NCI-H1092 (cell line): Measurements from ENCODE around the gene NACAD.
"Not testable (repeated sequence)": the region's sequence is repeated elsewhere in the genome, so short reads cannot be mapped to it uniquely, and the experiment has no call there.

ENCODE experiments used
- DNase-seq: peaks from one replicate; lab custom pipeline; 2025; lab: John Stamatoyannopoulos, UW

Gene NACAD

DNA sequence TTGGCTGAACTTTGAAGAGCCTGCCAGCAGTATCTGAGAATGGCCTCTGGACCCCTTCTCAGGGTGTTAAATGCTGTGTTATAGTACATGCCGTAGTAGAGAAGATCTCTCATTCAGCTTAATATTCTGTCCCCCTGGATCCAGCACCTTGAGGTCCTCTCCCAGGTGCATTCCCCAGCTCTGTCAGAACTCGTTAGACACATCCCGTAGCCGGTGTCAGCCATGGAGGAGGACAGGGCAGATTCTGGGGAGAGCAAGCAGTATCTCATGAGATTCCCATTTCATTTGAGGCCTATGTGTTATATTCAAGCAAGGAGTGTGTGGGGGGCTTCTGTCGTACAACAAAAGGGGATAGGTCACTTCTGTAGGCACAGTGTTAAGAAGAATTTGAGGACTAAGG lies 34.8 kb downstream of the NACAD start:
- no peak for DNase-seq

DNA sequence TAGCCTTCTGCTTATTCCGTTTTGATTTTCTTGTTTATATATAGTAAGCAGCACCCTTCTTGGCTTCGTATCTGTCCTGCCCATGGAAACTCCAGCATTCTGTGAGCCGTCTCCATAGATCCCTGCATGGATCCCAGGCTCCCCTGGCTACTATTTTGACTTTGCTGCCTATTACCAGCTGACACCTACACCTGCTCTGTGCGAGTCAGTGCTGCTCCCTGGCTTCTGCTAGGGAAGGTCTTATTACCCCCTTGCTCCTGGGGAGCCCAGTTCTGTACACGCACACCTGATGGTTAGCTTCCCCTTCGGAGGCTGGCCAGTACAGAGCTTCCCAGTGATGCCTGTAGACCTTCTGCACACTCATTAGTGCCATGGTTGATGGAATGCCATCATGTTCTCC lies 35.4 kb downstream of the NACAD start:
- no peak for DNase-seq

DNA sequence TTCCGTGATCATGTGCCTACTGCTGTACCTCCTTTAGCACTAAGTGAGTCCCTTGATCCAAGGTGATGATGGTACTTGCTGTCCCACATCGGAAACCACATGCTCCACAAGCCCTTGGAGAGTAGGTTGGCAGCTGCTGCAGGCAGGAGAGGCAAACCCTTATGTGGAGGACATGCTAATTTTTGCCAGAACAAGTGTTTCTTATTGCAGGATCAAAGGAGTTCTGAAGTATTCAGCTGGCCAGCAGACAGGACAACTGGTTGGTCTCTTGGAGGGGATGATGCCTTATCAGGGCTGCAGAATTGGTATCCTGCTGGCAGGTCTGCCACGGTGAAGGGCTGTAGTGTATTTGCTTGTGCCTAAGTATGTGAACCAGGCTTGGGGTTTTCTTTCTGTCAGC lies 36.8 kb downstream of the NACAD start:
- no peak for DNase-seq

DNA sequence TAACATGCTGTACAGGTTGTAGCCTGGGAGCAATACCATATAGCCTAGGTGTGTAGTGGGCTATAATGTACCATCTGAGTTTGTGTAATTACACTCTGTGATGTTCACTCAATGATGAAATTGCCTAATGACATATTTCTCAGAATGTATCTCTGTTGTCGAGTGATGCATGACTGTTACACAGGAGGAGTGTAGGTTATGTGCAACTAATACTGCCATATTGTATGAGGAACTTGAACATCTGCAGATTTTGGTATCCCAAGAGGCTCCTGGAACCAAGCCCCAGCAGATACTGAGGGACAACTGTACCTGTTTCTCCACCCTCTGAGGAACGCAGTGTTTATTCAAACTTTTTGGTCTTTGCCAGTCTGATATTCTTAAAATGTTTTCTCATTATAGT lies 38.6 kb downstream of the NACAD start:
- no peak for DNase-seq

GRCh38 chr7:45048748-45049147 lies 40.0 kb downstream of the NACAD start:
- DNase-seq: no peak

DNA sequence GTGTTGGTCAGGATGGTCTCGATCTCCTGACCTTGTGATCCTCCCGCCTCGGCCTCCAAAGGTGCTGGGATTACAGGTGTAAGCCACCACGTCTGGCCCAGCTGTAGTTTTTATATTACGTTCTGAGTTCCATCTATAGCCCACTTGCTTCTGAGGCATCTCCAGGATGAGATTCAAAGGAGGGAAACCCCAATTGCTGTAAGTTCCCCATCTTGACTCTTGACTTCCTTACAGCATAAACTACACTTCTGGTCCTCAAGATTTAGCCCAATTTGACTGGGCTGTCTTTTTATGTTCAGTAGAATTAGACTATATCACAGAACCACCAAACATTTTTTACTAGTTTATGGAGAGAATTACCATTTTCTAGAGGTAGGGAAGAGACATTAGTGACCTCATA lies 44.4 kb downstream of the NACAD start:
- no peak for DNase-seq

- DNase-seq: no peak
These were observed 49.7 kb downstream of the NACAD start for GRCh38 chr7:45039106-45039505.

DNA sequence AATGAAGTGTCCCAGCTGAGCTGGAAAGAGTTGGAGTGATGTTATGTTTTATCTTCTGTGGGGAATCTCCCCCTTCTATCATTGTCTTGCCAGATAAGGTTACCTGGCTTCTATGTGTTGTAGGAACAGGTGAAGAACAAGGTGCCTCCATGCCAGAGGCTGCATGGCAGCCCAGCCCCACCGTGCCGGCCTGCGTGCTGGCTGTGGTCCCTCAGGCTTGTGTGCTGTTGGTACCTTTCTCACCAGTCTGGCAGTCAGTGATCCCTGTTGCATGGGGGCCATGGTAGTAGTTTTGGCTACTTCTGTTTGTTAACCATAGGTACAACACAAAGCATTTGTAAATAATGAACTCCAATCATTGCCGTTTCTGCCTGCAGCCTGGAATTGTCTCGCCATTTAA lies 50.9 kb downstream of the NACAD start:
- DNase-seq: no peak

DNA sequence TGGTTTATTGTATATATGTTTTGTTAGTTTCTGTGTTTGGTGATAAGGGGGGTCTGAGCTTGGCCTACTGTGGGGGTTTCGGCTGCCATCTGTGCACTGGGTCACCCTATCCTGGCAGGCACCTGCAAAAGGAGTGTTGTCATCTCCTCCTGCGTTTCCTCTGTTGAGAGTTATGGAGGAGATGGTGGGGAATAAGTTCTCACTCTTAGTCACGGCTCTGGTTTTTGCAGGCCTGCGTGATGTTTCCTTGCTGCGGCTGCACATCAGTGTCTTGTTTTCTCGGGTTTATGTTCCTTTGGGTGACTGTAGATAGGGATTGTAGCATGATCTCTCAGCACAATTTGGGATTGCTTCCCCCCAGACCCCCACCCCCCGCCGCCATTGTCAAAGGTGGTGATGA lies 52.0 kb downstream of the NACAD start:
- DNase-seq: no peak

DNA sequence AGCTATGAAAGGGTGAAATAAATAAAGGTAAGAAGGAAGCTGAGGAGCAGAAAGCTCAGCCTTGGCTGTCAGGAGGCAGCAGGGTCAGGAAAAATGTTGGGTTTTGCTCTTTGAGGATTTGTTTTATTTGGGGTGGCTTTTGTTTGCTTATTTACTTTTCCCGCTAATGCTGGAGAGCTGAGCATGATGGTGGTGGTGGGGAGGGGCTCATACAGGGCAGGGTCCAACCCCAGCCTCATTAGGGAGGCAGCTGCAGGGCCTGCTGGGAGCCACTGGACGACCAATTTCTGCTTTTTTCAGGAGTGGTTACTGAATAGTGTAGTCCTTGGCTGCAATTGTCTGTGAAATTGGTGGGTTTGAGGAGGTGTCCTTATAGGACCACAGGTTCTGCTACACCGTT lies 52.5 kb downstream of the NACAD start:
- DNase-seq: peak; percentile 2

GRCh38 chr7:45035893-45036292 lies 52.9 kb downstream of the NACAD start:
- no peak for DNase-seq

- DNase-seq: no peak
These were observed 53.4 kb downstream of the NACAD start for GRCh38 chr7:45035371-45035770.

DNA sequence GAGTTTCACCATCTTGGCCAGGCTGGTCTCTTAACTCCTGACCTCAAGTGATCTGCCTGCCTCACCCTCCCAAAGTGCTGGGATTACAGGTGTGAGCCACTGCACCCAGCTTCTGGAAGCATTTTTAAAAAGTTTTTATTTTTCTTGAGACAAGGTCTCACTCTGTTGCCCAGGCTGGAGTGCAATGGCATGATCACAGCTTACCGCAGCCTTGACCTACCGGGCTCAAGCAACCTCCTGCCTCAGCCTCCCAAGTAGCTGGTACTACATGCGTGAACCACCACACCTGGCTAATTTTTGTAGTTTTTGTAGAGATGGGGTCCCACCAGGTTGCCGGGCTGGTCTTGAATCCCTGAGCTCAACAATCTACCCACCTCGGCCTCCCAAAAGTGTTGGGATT lies 54.1 kb downstream of the NACAD start:
- DNase-seq: not testable (repeated sequence)

GRCh38 chr7:45033931-45034290 lies 54.9 kb downstream of the NACAD start:
- DNase-seq: no peak

DNA sequence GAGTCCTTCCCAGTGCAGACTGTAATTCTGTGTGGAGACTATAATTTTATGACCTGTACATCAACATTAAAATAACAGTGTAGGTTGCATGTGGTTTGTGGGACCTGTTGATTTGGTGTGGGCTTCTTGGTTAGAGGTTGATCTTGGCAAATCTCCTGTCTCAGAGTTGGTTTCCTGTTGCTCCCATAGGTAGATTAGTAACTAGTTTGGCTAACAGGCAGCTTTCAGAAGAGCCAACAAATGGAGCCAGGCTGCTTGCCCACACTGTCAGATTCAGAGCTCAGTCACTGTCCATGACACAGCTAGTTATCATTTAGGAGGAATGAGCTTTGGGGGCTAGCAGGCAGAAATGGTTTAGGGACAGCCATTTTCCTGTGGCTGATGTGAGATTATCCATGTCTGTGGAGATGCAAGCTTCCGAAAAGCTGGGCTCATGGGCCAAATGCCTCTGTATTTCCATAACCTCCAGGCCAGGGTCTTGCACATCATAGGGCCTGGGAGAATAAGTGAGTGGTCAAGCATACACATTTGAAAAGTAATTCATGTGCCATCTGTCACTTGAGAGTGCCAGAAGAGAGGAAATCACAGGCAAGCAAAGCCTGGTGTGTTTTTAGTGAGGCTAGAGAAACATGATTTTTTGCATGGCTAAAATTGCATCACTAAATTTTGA lies 55.4 kb downstream of the NACAD start:
- no peak for DNase-seq

DNA sequence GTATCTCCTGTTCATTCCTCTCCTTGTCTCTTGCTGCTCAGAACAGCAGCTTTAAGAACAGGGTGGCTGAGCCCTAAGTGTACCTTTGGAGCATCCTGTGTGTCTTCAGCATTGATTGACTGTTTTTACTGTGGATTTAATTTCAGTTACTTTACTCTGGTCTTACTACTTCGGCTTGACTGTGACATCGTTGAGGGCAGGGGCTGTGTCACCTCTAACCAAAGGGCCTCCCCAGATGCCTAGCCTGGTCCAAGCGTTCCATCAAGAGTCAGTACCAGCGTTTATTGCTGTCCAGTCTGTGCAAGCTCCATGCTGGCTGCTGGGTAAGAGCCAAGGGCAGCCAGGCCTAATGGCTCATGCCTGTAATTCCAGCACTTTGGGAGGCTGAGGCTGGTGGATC lies 56.3 kb downstream of the NACAD start:
- DNase-seq: no peak

- peak; percentile 42 for DNase-seq
These were observed 56.9 kb downstream of the NACAD start for GRCh38 chr7:45031829-45032228.
